ENCODE data around the gene MDH1.
"Not testable (repeated sequence)": the region's sequence is repeated elsewhere in the genome, so short reads cannot be mapped to it uniquely, and the experiment has no call there.

The MDH1 gene

GRCh38 chr2:63613391-63613901 is 24.7 kb downstream of the MDH1 start:
- H3K27ac ChIP-seq: no peak overlapping the region
- TF ChIP-seq CTCF (conservative IDR thresholded peaks at IDR 0.05): no peak

- TF ChIP-seq CTCF (conservative IDR thresholded peaks at IDR 0.05): no peak
- peak overlapping the region; percentile 61 for H3K27ac ChIP-seq
Observed at GRCh38 chr2:63614448-63614968, 25.7 kb downstream of the MDH1 start.

DNA sequence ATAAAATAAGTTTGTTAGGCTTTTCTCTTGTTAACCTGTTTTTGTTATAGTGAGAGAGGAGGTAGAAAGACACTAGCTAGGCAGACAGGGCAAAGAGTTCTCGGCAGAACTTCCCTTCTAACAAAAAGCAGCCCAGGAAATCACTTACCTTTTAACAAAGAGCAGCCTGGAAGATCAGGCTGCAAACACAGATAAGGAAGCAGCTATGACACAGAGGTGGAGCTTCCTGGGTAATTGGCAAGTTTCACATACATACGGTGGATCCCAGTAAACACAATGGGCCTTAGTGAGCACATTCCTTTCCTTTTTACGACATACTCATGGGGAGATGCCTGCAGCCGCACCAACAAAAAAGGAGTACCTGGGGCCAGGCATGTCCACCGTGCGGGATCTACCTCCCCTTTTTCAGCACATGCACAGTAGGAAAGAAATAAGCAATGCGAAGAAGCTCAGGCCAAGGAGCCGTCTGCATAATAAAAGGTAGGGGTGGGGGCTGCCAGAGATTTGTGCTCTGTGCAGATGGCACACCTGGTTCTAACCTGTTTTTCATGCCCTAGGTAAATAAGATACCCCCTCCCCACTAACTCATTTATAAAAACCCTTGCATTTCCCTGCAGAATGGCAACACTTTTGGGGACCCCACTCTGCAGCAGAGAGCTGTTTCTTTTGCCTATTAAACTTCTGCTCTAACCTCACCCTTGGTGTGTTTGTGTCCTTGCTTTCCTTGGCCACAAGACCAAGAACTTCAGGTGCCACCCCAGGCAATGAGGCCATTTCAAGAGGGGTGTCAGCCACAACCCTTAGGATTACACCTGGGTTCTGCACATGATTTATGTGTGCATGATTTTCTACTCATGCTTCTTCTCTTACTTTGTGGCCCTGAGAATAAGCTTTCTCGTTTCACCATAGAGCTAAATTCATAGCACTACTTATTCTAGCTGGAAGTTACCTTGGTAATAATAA is 26.5 kb downstream of the MDH1 start:
- H3K27ac ChIP-seq: peak overlapping the region; percentile 61
- no peak for TF ChIP-seq CTCF (conservative IDR thresholded peaks at IDR 0.05)

GRCh38 chr2:63617366-63617765 is 28.6 kb downstream of the MDH1 start:
- no peak for TF ChIP-seq CTCF (conservative IDR thresholded peaks at IDR 0.05)
- H3K27ac ChIP-seq: no peak overlapping the region

DNA sequence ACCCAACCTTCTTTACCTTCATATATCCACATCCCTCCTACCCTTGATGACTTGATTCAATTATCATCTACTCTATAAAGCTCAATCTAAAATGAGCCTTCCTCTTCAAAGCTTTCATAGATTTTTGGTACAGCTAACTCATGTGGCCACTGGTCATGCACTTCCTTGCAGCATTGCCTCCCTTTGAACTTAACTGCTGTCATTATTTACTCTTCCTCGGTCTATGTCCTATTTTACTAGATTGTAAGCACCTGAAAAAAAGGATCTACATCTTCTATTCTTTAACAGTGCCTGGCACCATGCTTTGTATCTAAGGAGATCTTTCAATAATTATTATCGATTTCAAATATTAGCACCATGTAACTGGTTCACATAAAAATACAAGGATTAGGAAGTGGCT is 30.6 kb downstream of the MDH1 start:
- H3K27ac ChIP-seq: no peak overlapping the region
- no peak for TF ChIP-seq CTCF (conservative IDR thresholded peaks at IDR 0.05)

GRCh38 chr2:63622751-63623150 is 34.0 kb downstream of the MDH1 start:
- TF ChIP-seq CTCF (conservative IDR thresholded peaks at IDR 0.05): no peak
- H3K27ac ChIP-seq: no peak overlapping the region

GRCh38 chr2:63623763-63624162 is 35.0 kb downstream of the MDH1 start:
- not testable (repeated sequence) for H3K27ac ChIP-seq

GRCh38 chr2:63627866-63628265 is 39.1 kb downstream of the MDH1 start:
- TF ChIP-seq CTCF (conservative IDR thresholded peaks at IDR 0.05): no peak
- H3K27ac ChIP-seq: no peak overlapping the region
